ENCODE results near the gene TAF15. TPM values are rescaled to one million over a fixed set of nuclear protein-coding genes. Genes with fewer than 3 reads are reported as not detected.

The TAF15 gene
- polyA plus RNA-seq, 1 of the 3 experiments (the other 2 are of a cell fraction), result 78.0 TPM

DNA sequence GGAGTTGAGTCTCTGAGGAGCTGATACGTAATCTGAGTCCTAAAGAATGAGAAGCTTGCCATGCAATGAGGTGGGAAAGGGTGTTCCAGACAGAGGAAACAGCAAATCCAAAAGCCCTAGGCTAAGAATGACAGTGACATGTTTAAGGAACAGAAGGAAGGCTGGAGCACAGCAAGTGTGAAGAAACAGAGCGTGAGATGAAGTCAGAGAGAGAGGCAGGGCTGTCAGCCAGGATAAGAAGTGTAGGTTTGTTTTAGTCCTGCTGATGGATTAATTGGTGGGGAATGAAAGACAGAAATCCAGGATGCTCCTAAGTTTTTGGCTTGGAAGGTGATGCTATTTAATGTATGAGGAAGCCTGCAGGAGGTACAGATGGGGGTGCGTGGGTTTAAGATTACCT, 28.3 kb upstream of the TAF15 start:
- Histone ChIP-seq H3F3A (replicated peaks; ENCODE audit: insufficient read depth) (no peaks in the 10 kb centered on the region), H3K9me2 (no peaks in the 10 kb centered on the region), H3K4me3 (ENCODE audit: low read depth in 2 of 2, low read length in 1 of 2) (no peak overlapping the region), H3K36me3 (replicated peaks in 1 of 2; ENCODE audit: control insufficient read depth in 1 of 2, insufficient read depth in 2 of 2, low read length in 1 of 2) (no peaks in the 10 kb centered on the region), H3K9me3 (no peaks in the 10 kb centered on the region), H3K79me2 (ENCODE audit: insufficient read depth) (no peaks in the 10 kb centered on the region), H3K9ac (no peak overlapping the region), H3K4me2 (no peak overlapping the region), H2AFZ (ENCODE audit: low read depth) (no peak overlapping the region), H3K4me1 (ENCODE audit: control insufficient read depth in 1 of 2, insufficient read depth in 2 of 2, low read depth in 1 of 2, low read length in 1 of 2) (peaks cover 0 to 18% of the 10 kb centered on the region in 2 experiments; a peak in 1 of 4 replicates), H3K27me3 (ENCODE audit: insufficient read depth) (peaks cover 11% of the 10 kb centered on the region; the same call in 1 of the 2 replicates), H3K27ac (ENCODE audit: low read depth in 2 of 2, low read length in 1 of 2) (no peak overlapping the region), H4K20me1 (ENCODE audit: insufficient read depth) (no peaks in the 10 kb centered on the region)
- TF ChIP-seq IRF3 (IDR thresholded peaks at IDR 0.05; ENCODE audit: low read depth, low read length) (no peak), MXI1 (IDR thresholded peaks at IDR 0.05; ENCODE audit: low read depth, low read length) (no peak), PBX3 (IDR thresholded peaks at IDR 0.05) (no peak), CHD2 (IDR thresholded peaks at IDR 0.05; ENCODE audit: low read length, partially characterized antibody) (no peak), FOXJ3 (CRISPR knock-in tag; IDR thresholded peaks at IDR 0.05) (no peak), RAD21 (IDR thresholded peaks at IDR 0.05; ENCODE audit: low read length) (no peak), RCOR1 (IDR thresholded peaks at IDR 0.05; ENCODE audit: low read length) (no peak), GABPA (IDR thresholded peaks at IDR 0.05; ENCODE audit: low read depth) (no peak), ZBTB33 (IDR thresholded peaks at IDR 0.05; ENCODE audit: borderline replicate concordance, low read depth) (no peak), FOSL2 (IDR thresholded peaks at IDR 0.05; ENCODE audit: borderline replicate concordance, low read depth) (no peak), YY1 (IDR thresholded peaks at IDR 0.05; ENCODE audit: low read depth) (no peak)
- TF ChIP-seq, protein P1, sequence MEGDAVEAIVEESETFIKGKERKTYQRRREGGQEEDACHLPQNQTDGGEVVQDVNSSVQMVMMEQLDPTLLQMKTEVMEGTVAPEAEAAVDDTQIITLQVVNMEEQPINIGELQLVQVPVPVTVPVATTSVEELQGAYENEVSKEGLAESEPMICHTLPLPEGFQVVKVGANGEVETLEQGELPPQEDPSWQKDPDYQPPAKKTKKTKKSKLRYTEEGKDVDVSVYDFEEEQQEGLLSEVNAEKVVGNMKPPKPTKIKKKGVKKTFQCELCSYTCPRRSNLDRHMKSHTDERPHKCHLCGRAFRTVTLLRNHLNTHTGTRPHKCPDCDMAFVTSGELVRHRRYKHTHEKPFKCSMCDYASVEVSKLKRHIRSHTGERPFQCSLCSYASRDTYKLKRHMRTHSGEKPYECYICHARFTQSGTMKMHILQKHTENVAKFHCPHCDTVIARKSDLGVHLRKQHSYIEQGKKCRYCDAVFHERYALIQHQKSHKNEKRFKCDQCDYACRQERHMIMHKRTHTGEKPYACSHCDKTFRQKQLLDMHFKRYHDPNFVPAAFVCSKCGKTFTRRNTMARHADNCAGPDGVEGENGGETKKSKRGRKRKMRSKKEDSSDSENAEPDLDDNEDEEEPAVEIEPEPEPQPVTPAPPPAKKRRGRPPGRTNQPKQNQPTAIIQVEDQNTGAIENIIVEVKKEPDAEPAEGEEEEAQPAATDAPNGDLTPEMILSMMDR (IDR thresholded peaks at IDR 0.05), result no peak
- TF ChIP-seq, protein P2, sequence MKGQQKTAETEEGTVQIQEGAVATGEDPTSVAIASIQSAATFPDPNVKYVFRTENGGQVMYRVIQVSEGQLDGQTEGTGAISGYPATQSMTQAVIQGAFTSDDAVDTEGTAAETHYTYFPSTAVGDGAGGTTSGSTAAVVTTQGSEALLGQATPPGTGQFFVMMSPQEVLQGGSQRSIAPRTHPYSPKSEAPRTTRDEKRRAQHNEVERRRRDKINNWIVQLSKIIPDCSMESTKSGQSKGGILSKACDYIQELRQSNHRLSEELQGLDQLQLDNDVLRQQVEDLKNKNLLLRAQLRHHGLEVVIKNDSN (IDR thresholded peaks at IDR 0.05; ENCODE audit: borderline replicate concordance, low read depth), result no peak
- TF ChIP-seq, protein P3, sequence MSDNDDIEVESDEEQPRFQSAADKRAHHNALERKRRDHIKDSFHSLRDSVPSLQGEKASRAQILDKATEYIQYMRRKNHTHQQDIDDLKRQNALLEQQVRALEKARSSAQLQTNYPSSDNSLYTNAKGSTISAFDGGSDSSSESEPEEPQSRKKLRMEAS (IDR thresholded peaks at IDR 0.05; ENCODE audit: low read depth), result no peak
- ChIA-PET CTCF (interaction anchor here (0.8 to 31.2 kb wide), 6 partner anchors 10 to 68 kb away, joined by 3 to 809 read pairs (median 4); partner anchors contain the start of genes MMP28 and TAF15), POLR2A (no interaction called here)
- no peak for DNase-seq
- 86% methylated on average over 3 of the region's 3 CpGs for WGBS (ENCODE audit: low lambda C conversion rate)
